Endothelial cell (in vitro differentiated cells): ENCODE data around the gene PITX1. TPM values are rescaled to one million over a fixed set of nuclear protein-coding genes. Genes with fewer than 3 reads are reported as not detected.

Experiments
- DNase-seq: peaks from one replicate; pipeline ENCODE4 v3.0.0; 2021; ENCODE audit warnings: low spot score
- H3K27ac Mint-ChIP-seq: one replicate; pipeline ENCODE4 v1.8.0; 2021; ENCODE audit warnings: mixed read lengths, inconsistent platforms; ENCODE audit not compliant: unreplicated experiment
- H3K27me3 Mint-ChIP-seq: one replicate; pipeline ENCODE4 v1.8.0; 2021; ENCODE audit warnings: mild to moderate bottlenecking, moderate library complexity, mixed read lengths, inconsistent platforms; ENCODE audit not compliant: unreplicated experiment
- H3K36me3 Mint-ChIP-seq: one replicate; pipeline ENCODE4 v1.8.0; 2021; ENCODE audit warnings: mild to moderate bottlenecking, low read depth, mixed read lengths, inconsistent platforms; ENCODE audit not compliant: unreplicated experiment
- H3K4me1 Mint-ChIP-seq: one replicate; pipeline ENCODE4 v1.8.0; 2021; ENCODE audit warnings: mild to moderate bottlenecking, mixed read lengths, inconsistent platforms; ENCODE audit not compliant: unreplicated experiment
- H3K4me3 Mint-ChIP-seq: one replicate; pipeline ENCODE4 v1.8.0; 2021; ENCODE audit warnings: mild to moderate bottlenecking, mixed read lengths, inconsistent platforms; ENCODE audit not compliant: unreplicated experiment
- H3K9me3 Mint-ChIP-seq: one replicate; pipeline ENCODE4 v1.8.0; 2021; ENCODE audit warnings: mixed read lengths, inconsistent platforms; ENCODE audit not compliant: unreplicated experiment
- CTCF ChIP-seq: fragments of 200-600 bp; sonication (generic); IDR thresholded peaks from one replicate; pipeline ENCODE4 v1.5.0; 2021; ENCODE audit warnings: antibody characterized with exemption; ENCODE audit not compliant: unreplicated experiment
- total RNA-seq: library from RNA; stranded (reverse); fragmentation: NEBNext Ultra II Directional; extraction: Animal tissue kit (Norgen Biotek cat#: 25700); gene quantifications from one replicate; pipeline ENCODE4 v1.2.1, GENCODE V29; 2021; ENCODE audit not compliant: unreplicated experiment

PITX1 gene
- total RNA-seq, 1 donor from 2014 or later, result 0.87 TPM

- no peak overlapping the region for H3K27ac Mint-ChIP-seq
- no peak for TF ChIP-seq CTCF
- H3K36me3 Mint-ChIP-seq, result peaks cover 4% of the 10 kb centered on the region
- H3K9me3 Mint-ChIP-seq, result no peaks in the 10 kb centered on the region
- H3K4me1 Mint-ChIP-seq, result peaks cover 5% of the 10 kb centered on the region
- H3K27me3 Mint-ChIP-seq, result peaks cover 24% of the 10 kb centered on the region
- no peak overlapping the region for H3K4me3 Mint-ChIP-seq
- DNase-seq, result no peak
These were observed 20.0 kb upstream of the PITX1 start for GRCh38 chr5:135053989-135054388.

GRCh38 chr5:135053278-135053677, 19.2 kb upstream of the PITX1 start:
- H3K4me3 Mint-ChIP-seq, result no peak overlapping the region
- no peak for TF ChIP-seq CTCF
- peaks cover 26% of the 10 kb centered on the region for H3K27me3 Mint-ChIP-seq
- DNase-seq, result no peak
- H3K4me1 Mint-ChIP-seq, result peaks cover 5% of the 10 kb centered on the region
- no peak overlapping the region for H3K27ac Mint-ChIP-seq
- H3K9me3 Mint-ChIP-seq, result no peaks in the 10 kb centered on the region
- peaks cover 4% of the 10 kb centered on the region for H3K36me3 Mint-ChIP-seq

- Mint-ChIP-seq H3K36me3 (peaks cover 4% of the 10 kb centered on the region), H3K27ac (no peak overlapping the region), H3K27me3 (peaks cover 31% of the 10 kb centered on the region), H3K9me3 (no peaks in the 10 kb centered on the region), H3K4me3 (no peak overlapping the region), H3K4me1 (peaks cover 5% of the 10 kb centered on the region)
- no peak for TF ChIP-seq CTCF
- no peak for DNase-seq
These were observed 18.6 kb upstream of the PITX1 start for GRCh38 chr5:135052511-135053145.

GRCh38 chr5:135051872-135052271, 17.8 kb upstream of the PITX1 start:
- H3K36me3 Mint-ChIP-seq, result peaks cover 4% of the 10 kb centered on the region
- no peak overlapping the region for H3K27ac Mint-ChIP-seq
- TF ChIP-seq CTCF, result no peak
- no peak for DNase-seq
- no peaks in the 10 kb centered on the region for H3K9me3 Mint-ChIP-seq
- H3K4me3 Mint-ChIP-seq, result no peak overlapping the region
- peaks cover 5% of the 10 kb centered on the region for H3K4me1 Mint-ChIP-seq
- H3K27me3 Mint-ChIP-seq, result peaks cover 31% of the 10 kb centered on the region

- no peak for TF ChIP-seq CTCF
- no peak overlapping the region for H3K4me3 Mint-ChIP-seq
- H3K9me3 Mint-ChIP-seq, result no peaks in the 10 kb centered on the region
- H3K27ac Mint-ChIP-seq, result no peak overlapping the region
- peaks cover 31% of the 10 kb centered on the region for H3K27me3 Mint-ChIP-seq
- H3K36me3 Mint-ChIP-seq, result peaks cover 4% of the 10 kb centered on the region
- H3K4me1 Mint-ChIP-seq, result peaks cover 5% of the 10 kb centered on the region
- DNase-seq, result no peak
These were observed 17.4 kb upstream of the PITX1 start for GRCh38 chr5:135051399-135051798.
